T-helper 22 cell (primary cell): ENCODE data around the gene PPP1R9A.

Experiments
- DNase-seq: peaks from one replicate; pipeline ENCODE4 v3.0.0-alpha.2; 2020; ENCODE audit warnings: low read depth

The PPP1R9A gene

DNA sequence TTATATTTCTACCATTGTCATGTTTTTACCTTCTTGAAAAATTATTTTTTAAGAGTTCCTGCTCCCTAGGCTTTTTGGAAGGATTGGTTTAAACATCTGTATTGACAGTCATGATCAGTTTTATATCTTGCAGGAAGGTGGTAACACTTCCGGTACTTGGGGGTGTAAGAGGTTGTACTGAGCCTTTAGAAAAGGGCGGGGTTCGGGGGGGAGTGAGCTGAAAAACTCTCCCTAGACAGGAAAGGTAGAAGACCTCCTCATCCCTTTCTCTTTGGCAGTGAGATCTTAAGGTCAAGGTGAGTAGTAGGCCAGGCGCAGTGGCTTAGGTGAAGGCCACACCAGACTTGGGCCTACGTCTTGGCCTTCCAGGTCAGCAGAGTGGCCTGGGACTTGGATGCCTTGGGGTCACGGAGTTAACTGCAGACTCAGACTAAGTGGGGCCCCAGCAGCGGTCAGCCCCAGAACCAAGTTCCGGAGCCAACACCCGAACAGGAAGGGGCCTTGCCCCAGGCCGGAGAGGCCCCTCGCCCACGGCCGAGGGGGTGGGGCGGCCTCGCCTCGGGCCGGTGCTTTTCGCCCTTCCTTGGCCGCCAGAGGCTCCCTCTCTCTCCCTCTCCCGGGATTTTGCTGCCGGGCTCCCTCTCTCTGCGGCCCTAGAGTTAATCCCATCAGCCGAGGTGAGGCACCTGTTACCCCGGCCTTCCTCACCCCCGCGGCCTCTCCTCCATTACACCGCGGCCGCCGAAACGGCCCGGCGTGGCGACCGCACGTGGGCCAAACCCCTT, at the start of gene PPP1R9A:
Gene PPP1R9A, plus strand, starts transcription at position 569 of the 785 bp plus-strand sequence. CDS start 2,520 bp downstream, outside the sequence.
- DNase-seq = no peak

DNA sequence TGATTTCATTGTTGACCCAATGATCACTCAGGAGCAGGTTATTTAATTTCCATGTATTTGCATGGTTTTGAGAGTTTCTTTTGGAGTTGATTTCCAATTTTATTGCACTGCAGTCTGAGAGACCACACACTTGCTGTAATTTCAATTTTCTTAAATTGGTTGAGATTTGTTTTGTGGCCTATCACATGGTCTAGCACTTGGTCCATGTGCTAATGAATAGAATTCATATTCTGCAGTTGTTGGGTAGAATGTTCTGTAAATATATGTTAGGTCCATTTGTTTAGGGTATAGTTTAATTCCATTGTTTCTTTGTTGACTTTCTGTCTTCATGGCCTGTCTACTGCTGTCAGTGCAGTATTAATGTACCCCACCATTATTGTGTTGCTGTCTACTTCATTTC, 36.3 kb upstream of the PPP1R9A start:
- no peak for DNase-seq

DNA sequence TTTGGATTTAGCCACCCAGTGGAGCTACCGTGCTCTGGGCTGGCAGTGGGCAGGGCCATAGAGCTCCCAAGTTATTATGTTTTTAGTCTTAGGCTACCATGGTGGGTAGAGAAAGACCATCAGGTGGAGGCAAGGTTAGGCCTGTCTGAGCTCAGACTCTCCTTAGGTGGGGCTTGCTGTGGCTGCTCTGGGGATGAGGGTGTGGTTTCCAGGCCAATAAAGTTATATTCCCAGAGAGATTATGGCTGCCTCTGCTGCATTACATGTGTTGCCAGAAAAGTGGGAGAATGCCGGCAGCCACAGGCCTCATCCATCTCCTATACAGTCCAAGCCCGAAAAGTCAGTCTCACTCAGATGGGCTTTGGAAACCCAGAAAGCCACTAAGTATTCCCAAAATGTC, 34.2 kb upstream of the PPP1R9A start:
- no peak for DNase-seq

- no peak for DNase-seq
Measured at GRCh38 chr7:94874036-94874785, 33.2 kb upstream of the PPP1R9A start.

GRCh38 chr7:94875201-94875600, 32.2 kb upstream of the PPP1R9A start:
- no peak for DNase-seq

GRCh38 chr7:94877731-94878670, 29.4 kb upstream of the PPP1R9A start:
- no peak for DNase-seq

- DNase-seq = no peak
Measured at GRCh38 chr7:94882891-94883290, 24.5 kb upstream of the PPP1R9A start.

DNA sequence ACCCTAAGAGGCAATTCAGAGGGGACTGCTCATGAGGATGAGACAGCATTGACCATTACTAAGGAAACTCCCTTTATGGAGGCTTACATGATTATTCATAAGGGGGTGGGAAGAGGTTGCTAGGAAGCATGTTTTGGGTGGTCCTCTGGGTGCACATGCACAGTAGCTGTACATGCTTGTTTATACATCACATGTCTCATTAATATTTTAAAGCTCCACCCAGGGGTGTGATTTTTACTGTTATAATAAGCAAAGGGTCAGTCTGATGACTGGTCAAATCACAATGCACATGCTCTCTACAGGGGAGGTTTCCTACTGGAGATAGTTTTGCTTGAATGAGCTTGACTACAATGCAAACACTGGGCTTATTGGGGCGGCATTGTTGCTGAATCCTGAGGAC, 23.8 kb upstream of the PPP1R9A start:
- DNase-seq = no peak

GRCh38 chr7:94888551-94888950, 18.8 kb upstream of the PPP1R9A start:
- no peak for DNase-seq

DNA sequence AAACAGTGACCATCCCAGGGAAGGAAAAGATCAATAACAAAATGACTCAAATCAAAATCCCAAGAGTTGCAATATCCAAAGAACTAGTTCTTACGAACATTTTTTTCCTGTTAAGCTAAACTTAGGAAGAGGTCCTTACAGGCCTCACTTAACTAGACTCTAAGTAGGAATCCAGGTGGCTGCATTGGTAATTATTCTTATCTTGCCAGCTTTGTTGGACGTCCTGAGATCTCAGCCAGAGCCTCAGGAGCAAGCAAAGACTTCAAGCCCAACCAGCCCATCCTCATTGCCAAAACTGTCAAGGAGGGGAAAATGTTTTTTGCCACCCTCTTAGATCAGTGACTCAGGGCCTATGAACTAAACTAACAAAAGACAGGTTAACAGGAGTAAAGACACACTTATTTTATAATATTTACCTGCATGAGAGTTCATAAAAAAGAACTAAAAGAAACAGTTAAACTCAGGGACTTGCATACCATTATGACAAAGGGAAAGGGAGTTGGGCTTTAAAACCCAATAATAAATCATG, 18.3 kb upstream of the PPP1R9A start:
- DNase-seq = no peak

GRCh38 chr7:94890216-94890615, 17.2 kb upstream of the PPP1R9A start:
- DNase-seq = no peak

- no peak for DNase-seq
Measured at GRCh38 chr7:94893661-94894060, 13.7 kb upstream of the PPP1R9A start.

DNA sequence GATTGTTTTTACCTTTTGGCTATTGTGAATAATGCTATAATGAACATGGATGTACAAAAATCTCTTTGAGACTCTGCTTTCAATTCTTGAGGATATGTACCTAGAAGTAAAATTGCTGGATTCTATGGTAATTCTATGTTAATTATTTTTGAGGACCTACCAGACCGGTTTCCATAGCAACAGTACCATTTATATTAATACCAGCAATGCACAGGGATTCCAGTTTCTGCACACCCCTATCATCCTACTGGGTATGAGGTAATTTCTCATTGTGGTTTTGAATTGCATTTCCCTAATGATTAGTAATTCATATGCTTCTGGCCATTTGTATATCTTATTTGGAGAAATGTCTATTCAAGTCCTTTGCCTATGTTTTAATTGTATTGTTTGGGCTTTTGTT, 9.9 kb upstream of the PPP1R9A start:
- no peak for DNase-seq

- DNase-seq = no peak
Measured at GRCh38 chr7:94898340-94898739, 9.1 kb upstream of the PPP1R9A start.

- DNase-seq = no peak
Measured at GRCh38 chr7:94901981-94902380, 5.4 kb upstream of the PPP1R9A start.

GRCh38 chr7:94903971-94904370, 3.4 kb upstream of the PPP1R9A start:
- DNase-seq = no peak

DNA sequence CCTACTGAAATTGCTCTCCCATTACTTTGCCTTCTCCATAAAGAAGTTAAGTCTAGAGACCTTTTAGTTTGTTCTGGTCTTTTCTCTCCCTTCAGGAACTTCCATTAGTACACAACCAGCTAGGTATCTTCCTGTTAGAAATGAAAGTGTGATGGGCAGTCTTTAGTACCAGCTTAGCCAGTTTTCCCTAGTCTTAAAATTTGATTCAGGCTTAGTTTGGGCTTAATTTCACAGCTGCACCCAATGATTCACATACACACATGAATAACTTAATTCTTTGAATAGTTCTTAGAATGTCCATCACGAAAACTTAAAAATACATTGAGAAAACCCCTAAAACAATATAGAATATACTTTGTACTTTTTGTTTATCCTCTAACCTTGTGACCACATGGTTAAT, 2.4 kb upstream of the PPP1R9A start:
- no peak for DNase-seq

DNA sequence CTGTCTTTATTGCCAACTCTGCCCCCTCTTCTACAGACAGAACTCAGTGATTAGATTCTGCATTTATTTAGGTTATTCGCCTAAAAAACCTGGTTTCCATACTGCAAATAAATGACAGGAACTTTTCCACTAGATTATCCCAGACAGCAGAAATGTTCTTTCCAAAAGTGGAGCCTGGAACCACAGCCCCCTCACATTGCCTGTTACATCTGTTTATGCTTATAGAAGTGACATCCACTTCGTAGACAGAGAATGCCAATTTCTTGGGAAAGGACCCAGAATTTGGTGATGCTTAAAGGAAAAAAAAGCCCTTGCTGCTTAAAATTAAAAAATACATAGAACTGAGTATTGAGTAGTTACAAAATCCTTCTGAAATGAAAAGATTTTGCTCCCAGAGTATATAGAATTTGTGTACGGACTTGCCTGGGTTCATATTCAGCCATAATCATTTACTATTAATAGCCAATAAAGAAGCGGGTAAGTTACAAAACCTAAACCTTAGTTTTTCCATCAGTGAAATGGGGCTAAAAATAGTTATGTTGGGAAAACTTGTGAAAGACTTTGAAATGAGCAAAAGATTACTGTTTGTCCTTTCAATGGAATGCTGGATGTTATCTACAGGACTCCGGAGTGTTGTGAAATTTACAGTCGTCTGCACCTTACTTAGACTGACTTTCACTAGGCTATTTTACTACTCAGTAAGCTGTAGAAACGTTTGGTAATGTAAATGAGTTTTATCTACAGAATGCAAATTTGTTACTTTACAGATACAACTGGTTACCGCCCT, 1.1 kb upstream of the PPP1R9A start:
- no peak for DNase-seq

GRCh38 chr7:94907811-94908322, 473 bp downstream of the PPP1R9A start:
- no peak for DNase-seq

GRCh38 chr7:94908323-94909178, 1.2 kb downstream of the PPP1R9A start:
- no peak for DNase-seq
